Eye (tissue), 1 donor: ENCODE measurements around the gene NUDT10.
A peak's percentile ranks its signal among the peaks of the same experiment; 100 is the strongest.

ENCODE experiments used
- DNase-seq: peaks from one replicate; pipeline ENCODE4 v3.0.0-alpha.2; 2015

Gene NUDT10

DNA sequence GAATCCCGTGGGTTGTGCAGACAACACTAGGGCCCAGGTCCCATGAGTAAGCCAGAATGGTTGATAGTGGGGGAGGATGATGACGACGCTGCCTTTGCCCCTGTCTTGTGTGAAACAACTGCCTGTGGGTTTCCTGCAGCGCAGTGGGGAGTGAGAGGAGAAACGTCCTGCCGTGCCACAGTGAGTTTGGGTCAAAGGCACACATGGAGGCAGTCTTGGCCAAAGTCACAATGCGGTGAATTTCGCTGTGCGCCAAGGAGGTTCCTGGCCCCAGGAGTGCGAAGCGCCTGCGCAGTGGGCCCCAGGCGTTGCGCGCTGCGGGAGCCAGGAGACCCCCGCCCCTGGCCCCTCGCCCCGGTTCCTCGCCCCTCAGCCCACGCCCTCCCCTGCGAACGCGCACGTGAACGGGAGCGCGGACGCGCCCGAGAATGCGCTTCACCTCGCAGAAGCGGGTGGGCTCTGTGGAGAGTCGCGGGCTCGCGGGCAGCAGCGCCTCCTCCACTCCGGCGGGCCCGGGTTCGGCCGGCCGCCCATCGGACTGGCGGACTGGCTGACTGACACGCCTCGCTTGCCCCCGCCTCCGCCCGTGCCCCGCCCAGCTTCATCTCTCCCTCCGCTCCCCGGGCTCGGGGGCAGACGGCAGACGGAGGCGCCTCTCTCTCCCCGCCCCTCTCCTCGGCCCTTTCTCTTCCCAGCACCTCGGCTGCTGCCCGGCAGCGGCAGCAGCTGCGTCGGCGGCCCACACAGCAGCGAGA is at the start of gene NUDT10:
NUDT10 (plus strand) TSS at position 635 of the 755 bp plus-strand sequence. CDS start 144 bp downstream, outside the sequence.
- peak; percentile 89 for DNase-seq

DNA sequence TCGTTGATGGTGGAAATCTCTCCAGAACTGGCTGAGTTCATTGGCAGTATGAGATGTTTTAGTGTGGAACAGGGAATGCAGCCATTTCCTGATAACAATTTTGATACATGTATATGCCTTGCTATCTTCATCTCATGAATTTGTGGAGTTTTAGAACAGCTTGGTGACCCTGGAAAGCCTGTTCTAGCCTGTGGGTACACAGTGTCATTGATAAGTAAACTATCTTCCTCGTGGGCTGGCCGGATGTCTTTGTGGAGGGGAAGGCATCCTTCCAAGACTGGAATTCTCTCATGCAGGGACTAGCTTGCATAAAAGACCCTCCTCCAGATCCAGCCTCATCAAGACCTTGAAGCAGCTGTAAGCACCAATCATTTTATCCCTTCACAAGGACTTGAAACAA is 40.2 kb upstream of the NUDT10 start:
- DNase-seq: no peak

DNA sequence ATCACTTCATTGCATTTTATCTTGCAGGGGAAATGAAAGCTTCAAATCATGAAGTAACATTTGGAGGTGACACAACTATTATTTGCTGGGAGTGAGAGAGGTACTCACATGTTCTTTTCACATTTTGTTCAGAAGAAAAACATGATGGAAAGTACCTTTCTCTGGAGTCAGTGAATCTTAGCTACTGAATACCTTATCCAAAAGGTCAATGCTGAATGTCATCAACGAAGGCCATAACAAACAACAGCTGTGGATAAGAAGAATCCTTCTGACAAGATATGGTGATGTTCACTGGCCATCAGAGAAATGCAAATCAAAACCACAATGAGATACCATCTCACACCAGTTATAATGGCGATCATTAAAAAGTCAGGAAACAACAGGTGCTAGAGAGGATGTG is 36.5 kb upstream of the NUDT10 start:
- no peak for DNase-seq

DNA sequence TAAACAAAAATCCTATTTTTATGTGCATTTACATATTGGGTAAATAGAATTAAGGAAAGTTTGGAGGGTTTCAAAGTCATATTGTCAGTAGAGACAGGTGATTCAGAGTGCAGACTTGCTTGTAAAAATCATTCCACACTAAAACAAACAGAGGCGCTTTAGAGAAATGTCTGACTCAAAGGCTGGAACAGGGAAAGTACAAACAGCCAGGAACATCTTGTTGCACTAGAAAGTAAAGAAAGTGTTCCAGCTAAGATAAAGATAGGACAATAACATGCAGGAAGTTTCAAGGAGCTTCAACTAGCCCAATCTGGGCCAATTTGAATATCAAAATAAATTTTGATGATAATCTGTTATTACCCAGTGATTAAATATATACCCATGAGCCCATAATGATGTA is 16.4 kb upstream of the NUDT10 start:
- DNase-seq: no peak

DNA sequence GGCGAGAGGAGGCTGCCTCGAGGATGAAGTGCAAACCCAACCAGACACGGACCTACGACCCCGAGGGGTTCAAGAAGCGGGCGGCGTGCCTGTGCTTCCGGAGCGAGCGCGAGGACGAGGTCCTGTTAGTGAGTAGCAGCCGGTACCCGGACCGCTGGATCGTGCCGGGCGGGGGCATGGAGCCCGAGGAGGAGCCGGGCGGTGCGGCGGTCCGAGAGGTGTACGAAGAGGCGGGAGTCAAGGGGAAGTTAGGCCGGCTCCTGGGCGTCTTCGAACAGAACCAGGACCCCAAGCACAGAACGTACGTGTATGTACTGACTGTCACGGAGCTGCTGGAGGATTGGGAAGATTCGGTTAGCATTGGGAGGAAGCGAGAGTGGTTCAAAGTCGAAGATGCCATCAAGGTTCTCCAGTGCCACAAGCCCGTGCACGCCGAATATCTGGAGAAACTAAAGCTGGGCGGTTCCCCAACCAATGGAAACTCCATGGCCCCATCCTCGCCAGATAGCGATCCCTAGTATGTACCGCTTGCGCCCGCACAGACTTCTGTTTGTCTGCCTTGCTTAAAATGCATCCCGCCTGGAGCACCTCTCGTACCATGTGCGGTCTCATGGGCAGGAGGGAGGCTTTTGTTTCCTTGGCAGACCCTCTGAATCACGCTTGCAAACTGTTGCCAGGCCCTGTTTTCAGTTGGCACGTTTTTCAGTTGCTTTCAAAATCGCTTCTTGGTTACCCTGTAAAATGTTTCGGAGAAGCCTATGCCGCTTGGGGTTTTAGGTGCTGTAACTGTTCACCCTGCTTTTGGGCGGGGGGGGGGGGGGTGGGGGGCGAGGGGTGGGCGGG is 542 bp downstream of the NUDT10 start:
- DNase-seq: peak; percentile 61

DNA sequence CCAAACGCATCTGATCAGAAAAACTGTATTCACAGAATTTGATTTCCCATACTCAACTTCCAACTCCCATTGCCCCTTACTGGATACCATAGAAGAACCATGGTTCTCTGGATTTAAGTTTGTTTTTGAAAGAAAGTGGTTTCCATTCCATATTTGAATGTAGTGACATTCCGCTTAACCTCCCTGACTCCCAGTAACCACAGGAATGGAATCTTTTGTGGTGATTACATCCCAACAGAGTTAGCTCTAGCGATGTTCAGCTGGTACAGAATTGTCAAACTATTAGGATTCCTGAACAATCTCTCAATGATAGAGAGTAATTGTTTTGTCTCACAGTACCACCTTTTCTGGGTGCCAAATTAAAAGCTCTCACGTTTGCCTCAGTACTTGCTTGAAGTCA is 1.7 kb downstream of the NUDT10 start:
- peak; percentile 3 for DNase-seq

DNA sequence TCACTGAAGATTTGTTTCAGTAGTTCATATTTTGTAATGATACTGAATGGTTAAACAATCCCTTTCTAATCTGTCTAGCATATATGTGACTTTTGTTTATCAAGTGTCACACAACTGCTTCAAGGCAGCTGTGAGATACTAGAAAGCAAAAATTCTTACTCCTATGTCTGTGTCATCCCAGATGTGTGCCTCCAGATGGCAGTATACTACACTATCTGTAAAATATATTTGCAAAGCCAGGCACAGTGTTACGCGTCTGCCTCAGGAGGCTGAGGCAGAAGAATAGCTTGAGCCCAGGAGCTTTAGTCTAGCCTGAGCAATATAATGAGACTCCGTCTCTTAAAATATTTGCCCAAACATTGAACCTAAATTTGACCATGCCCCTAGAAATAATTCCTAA is 4.0 kb downstream of the NUDT10 start:
- peak; percentile 60 for DNase-seq

DNA sequence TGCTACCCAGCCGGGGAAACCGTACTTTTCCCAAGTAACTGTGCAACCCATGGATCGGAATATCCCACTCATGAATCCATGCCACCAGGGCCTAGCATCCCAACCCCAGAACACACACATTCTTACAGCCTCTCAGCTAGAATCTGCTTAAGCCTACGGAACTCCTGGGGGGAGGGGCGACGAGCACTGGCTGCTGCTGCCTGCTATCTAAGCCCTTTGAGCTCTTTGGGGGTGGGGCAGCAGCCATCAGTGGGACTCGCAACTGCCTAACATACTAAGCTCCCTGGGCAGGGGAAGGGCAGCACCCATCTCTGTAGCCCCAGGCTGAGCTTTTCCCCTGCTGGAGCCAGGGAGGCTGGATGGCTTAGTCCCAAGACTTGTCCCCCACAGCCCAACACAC is 28.6 kb downstream of the NUDT10 start:
- DNase-seq: no peak

DNA sequence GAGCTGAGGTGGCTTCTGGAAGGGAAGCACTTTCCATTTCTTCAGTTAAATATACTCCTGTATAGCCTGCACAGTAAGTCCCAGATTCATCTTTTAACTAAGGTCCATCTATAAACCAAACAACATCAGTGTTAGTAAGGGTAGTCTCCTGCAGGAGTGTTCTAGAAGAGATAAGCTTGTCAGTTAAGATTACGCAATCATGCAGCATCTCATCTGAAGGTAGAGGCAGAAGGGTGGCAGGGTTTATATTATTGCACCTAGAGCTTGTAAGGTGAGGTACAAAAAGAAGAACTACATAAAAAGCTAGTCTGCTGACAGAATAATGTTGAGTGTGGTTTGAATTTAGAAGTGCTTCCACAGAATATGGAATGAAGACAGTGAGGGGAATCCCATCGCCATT is 44.0 kb downstream of the NUDT10 start:
- no peak for DNase-seq
